OCI-LY7 (cell line): ENCODE results near the gene UBE3D.

ENCODE experiments used
- CTCF ChIP-seq: fragments of 200-600 bp; sonication (generic); conservative IDR thresholded peaks from 2 replicates; pipeline ENCODE4 v1.5.1; 2014; ENCODE audit warnings: mild to moderate bottlenecking, antibody characterized with exemption, low read length, moderate library complexity, mixed read lengths
- EZH2phosphoT487 ChIP-seq: fragments of 200-600 bp; sonication (generic); IDR thresholded peaks from 2 replicates; pipeline ENCODE4 v1.6.1; 2018; ENCODE audit warnings: low read depth, borderline replicate concordance, mild to moderate bottlenecking, mixed run types, antibody characterized with exemption, low read length, moderate library complexity, mixed read lengths

DNA sequence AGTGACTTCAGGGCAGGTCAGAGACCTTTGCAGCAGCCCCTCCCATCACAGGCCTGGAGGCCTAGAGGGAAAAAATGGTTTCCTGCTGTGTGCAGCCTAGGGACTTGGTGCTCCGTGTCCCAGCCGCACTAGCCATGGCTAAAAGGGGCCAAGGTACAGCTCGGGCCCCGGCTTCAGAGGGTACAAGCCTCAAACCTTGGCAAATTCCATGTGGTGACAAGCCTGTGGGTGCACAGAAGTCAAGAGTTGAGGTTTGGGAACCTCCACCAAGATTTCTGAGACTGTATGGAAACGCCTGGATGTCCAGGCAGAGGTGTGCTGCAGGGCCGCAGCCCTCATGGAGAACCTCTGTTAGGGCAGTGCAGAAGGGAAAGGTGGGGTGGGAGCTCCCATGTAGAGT is 34.0 kb downstream of the UBE3D start:
- TF ChIP-seq CTCF (no peak), EZH2phosphoT487 (no peak)
